Measurements from ENCODE around the gene TMEM163. TPM values are rescaled to one million over a fixed set of nuclear protein-coding genes. Genes with fewer than 3 reads are reported as not detected.

The TMEM163 gene
- total RNA-seq, 6 experiments from 2014 or later = 0.06 to 0.20 (median 0.07) TPM; not detected in 3

GRCh38 chr2:134671513-134671912 is 47.3 kb downstream of the TMEM163 start:
- Histone ChIP-seq H3K36me3 (no peaks in the 10 kb centered on the region), H3K4me3 (no peak overlapping the region), H3K27ac (no peak overlapping the region), H3K9me3 (no peaks in the 10 kb centered on the region), H3K27me3 (no peaks in the 10 kb centered on the region), H3K4me1 (no peaks in the 10 kb centered on the region)
- ATAC-seq (no peak), DNase-seq (no peak)
- intact Hi-C loops (cut with DNase I) = no loop called here
- 9% methylated on average over 1 of the region's 1 CpG for WGBS (ENCODE audit: insufficient coverage, low coverage, low lambda C conversion rate, missing lambda C conversion rate)
- TF ChIP-seq CTCF (IDR thresholded peaks at IDR 0.05) = no peak

- Histone ChIP-seq H3K4me3 (no peak overlapping the region), H3K4me1 (no peaks in the 10 kb centered on the region), H3K9me3 (no peaks in the 10 kb centered on the region), H3K27ac (no peak overlapping the region), H3K27me3 (no peaks in the 10 kb centered on the region), H3K36me3 (no peaks in the 10 kb centered on the region)
- DNase-seq = no peak
- WGBS (ENCODE audit: insufficient coverage, low coverage, low lambda C conversion rate, missing lambda C conversion rate) = no CpG with 5 or more reads among the region's 4 CpGs
- TF ChIP-seq CTCF (IDR thresholded peaks at IDR 0.05) = no peak
- no peak for TF ChIP-seq POLR2A (IDR thresholded peaks at IDR 0.05)
- intact Hi-C loops (cut with DNase I) = no loop called here
- peak in 2 of 4 donors; percentile 47 to 64 for ATAC-seq
Observed at GRCh38 chr2:134670955-134671354, 47.8 kb downstream of the TMEM163 start.

- H3K36me3 ChIP-seq = no peaks in the 10 kb centered on the region
- WGBS (ENCODE audit: insufficient coverage, low coverage, low lambda C conversion rate, missing lambda C conversion rate) = 36% methylated on average over 8 of the region's 12 CpGs
- TF ChIP-seq CTCF (IDR thresholded peaks at IDR 0.05) (no peak), POLR2A (IDR thresholded peaks at IDR 0.05) (no peak)
- no peak for DNase-seq
- no peaks in the 10 kb centered on the region for H3K4me1 ChIP-seq
- H3K27ac ChIP-seq = no peak overlapping the region
- no peaks in the 10 kb centered on the region for H3K27me3 ChIP-seq
- peak in 3 of 4 donors; percentile 40 to 53 (median 42) for ATAC-seq
- no peak overlapping the region for H3K4me3 ChIP-seq
- intact Hi-C loops (cut with DNase I) = no loop called here
- H3K9me3 ChIP-seq = no peaks in the 10 kb centered on the region
Observed at GRCh38 chr2:134669731-134670669, 48.8 kb downstream of the TMEM163 start.

- DNase-seq (no peak), ATAC-seq (peak in 2 of 4 donors; percentile 16 to 32)
- H3K27ac ChIP-seq = no peak overlapping the region
- H3K4me3 ChIP-seq = no peak overlapping the region
- no peak for TF ChIP-seq CTCF (IDR thresholded peaks at IDR 0.05)
- TF ChIP-seq POLR2A (IDR thresholded peaks at IDR 0.05) = no peak
- H3K4me1 ChIP-seq = no peaks in the 10 kb centered on the region
- intact Hi-C loops (cut with DNase I) = no loop called here
- WGBS (ENCODE audit: insufficient coverage, low coverage, low lambda C conversion rate, missing lambda C conversion rate) = 52% methylated on average over 5 of the region's 7 CpGs
- H3K36me3 ChIP-seq = no peaks in the 10 kb centered on the region
- H3K9me3 ChIP-seq = no peaks in the 10 kb centered on the region
- H3K27me3 ChIP-seq = no peaks in the 10 kb centered on the region
Observed at GRCh38 chr2:134668821-134669220, 50.0 kb downstream of the TMEM163 start.
